KBM-7 (cell line): ENCODE results near the gene CISH.

Source experiments
- DNase-seq: peaks from one replicate; pipeline ENCODE4 v3.0.0-alpha.2; 2015
- in situ Hi-C: fragments of 300-500 bp; cut with MboI; formaldehyde crosslinking; loops from 2 replicates; pipeline ENCODE4 v1.14.3; 2020; ENCODE audit warnings: low sequenced_read_pairs, low pct_unique_long_range_greater_than_20kb, mixed read lengths

Gene CISH

GRCh38 chr3:50617911-50618481, 6.4 kb upstream of the CISH start:
- no peak for DNase-seq
- in situ Hi-C loops = no loop called here

- DNase-seq = peak; percentile 59
- in situ Hi-C loops = no loop called here
Observed at GRCh38 chr3:50617096-50617791, 5.7 kb upstream of the CISH start, which contains the start of gene MAPKAPK3. Gene MAPKAPK3, plus strand, starts transcription at chr3:50617151. Its CDS starts 415 bp downstream, at chr3:50617566.

GRCh38 chr3:50616770-50617095, 5.2 kb upstream of the CISH start:
- in situ Hi-C loops = no loop called here
- peak; percentile 99 for DNase-seq

- in situ Hi-C loops = no loop called here
- DNase-seq = peak; percentile 92
Observed at GRCh38 chr3:50616003-50616769, 4.6 kb upstream of the CISH start.

GRCh38 chr3:50615190-50615589, 3.6 kb upstream of the CISH start:
- in situ Hi-C loops = no loop called here
- no peak for DNase-seq

GRCh38 chr3:50612970-50613846, 1.6 kb upstream of the CISH start:
- DNase-seq = peak; percentile 34
- in situ Hi-C loops = no loop called here

- in situ Hi-C loops = no loop called here
- no peak for DNase-seq
Observed at GRCh38 chr3:50612234-50612882, 784 bp upstream of the CISH start.

- no peak for DNase-seq
- in situ Hi-C loops = no loop called here
Observed at GRCh38 chr3:50610992-50611463, 546 bp downstream of the CISH start.

GRCh38 chr3:50610181-50610971, 1.2 kb downstream of the CISH start:
- DNase-seq = peak; percentile 52
- in situ Hi-C loops = no loop called here

- DNase-seq = no peak
- in situ Hi-C loops = no loop called here
Observed at GRCh38 chr3:50609763-50610085, 1.9 kb downstream of the CISH start.

GRCh38 chr3:50609071-50609762, 2.4 kb downstream of the CISH start:
- in situ Hi-C loops = no loop called here

GRCh38 chr3:50608278-50608677, 3.3 kb downstream of the CISH start:
- in situ Hi-C loops = no loop called here
- DNase-seq = no peak

More at GRCh38 chr3:50609071-50609762, 2.4 kb downstream of the CISH start:
- DNase-seq = peak; percentile 48

GRCh38 chr3:50607271-50608091, 4.1 kb downstream of the CISH start:
- DNase-seq = peak; percentile 31
- in situ Hi-C loops = no loop called here

GRCh38 chr3:50606596-50606995, 5.0 kb downstream of the CISH start:
- no peak for DNase-seq
- in situ Hi-C loops = no loop called here

- DNase-seq = peak; percentile 28
- in situ Hi-C loops = no loop called here
Observed at GRCh38 chr3:50605901-50606326, 5.7 kb downstream of the CISH start.

GRCh38 chr3:50604628-50605588, 6.7 kb downstream of the CISH start:
- DNase-seq = peak; percentile 67
- in situ Hi-C loops = no loop called here
